ENCODE data around the gene SCG5.

GRCh38 chr15:32675466-32675865 lies 34.0 kb downstream of the SCG5 start:
- TF ChIP-seq CTCF (IDR thresholded peaks at IDR 0.05), result no peak
- no peak for TF ChIP-seq POLR2A (IDR thresholded peaks at IDR 0.05)
